ENCODE measurements around the gene SNX9. TPM values are rescaled to one million over a fixed set of nuclear protein-coding genes. Genes with fewer than 3 reads are reported as not detected.
A peak's percentile ranks its signal among the peaks of the same experiment; 100 is the strongest.
"Not testable (repeated sequence)": the region's sequence is repeated elsewhere in the genome, so short reads cannot be mapped to it uniquely, and the experiment has no call there.

The SNX9 gene
- total RNA-seq, result 10 to 100 TPM; 53.6 to 75.4 TPM
- long read RNA-seq, full-length matches to known transcripts, result 84 of 123 reads
- long read RNA-seq, partial matches to known transcripts, result 28 of 123 reads
- long read RNA-seq, other reads (novel, unspliced or antisense), result 11 of 123 reads

- intact Hi-C loops (cut with DNase I, micrococcal nuclease), result no loop called here
- ATAC-seq, result peak; percentile 86
These were observed at the start of gene SNX9 for GRCh38 chr6:157823001-157823527. Gene SNX9 (plus strand): TSS chr6:157823246. CDS start chr6:157823435, 189 bp downstream.

GRCh38 chr6:157773248-157773773, 49.7 kb upstream of the SNX9 start:
- no peak for DNase-seq
- no peak for ATAC-seq
- intact Hi-C loops (cut with DNase I, micrococcal nuclease), result no loop called here

More at GRCh38 chr6:157823001-157823527, at the start of gene SNX9:
- DNase-seq, result peak; percentile 73 to 84

GRCh38 chr6:157774153-157775135, 48.6 kb upstream of the SNX9 start:
- intact Hi-C loops (cut with DNase I, micrococcal nuclease), result no loop called here
- DNase-seq, result no peak
- ATAC-seq, result no peak

- ATAC-seq (no peak), DNase-seq (no peak)
- intact Hi-C loops (cut with DNase I, micrococcal nuclease), result no loop called here
These were observed 47.7 kb upstream of the SNX9 start for GRCh38 chr6:157775376-157775775.

- intact Hi-C loops (cut with DNase I, micrococcal nuclease), result no loop called here
- DNase-seq (no peak), ATAC-seq (no peak)
These were observed 45.7 kb upstream of the SNX9 start for GRCh38 chr6:157777344-157777743.

GRCh38 chr6:157778719-157779118, 44.3 kb upstream of the SNX9 start:
- intact Hi-C loops (cut with DNase I, micrococcal nuclease), result no loop called here
- DNase-seq, result no peak
- ATAC-seq, result no peak

GRCh38 chr6:157779705-157780604, 43.1 kb upstream of the SNX9 start:
- DNase-seq, result no peak
- no peak for ATAC-seq
- intact Hi-C loops (cut with DNase I, micrococcal nuclease), result no loop called here

- intact Hi-C loops (cut with DNase I, micrococcal nuclease), result no loop called here
- ATAC-seq (no peak), DNase-seq (no peak)
These were observed 37.4 kb upstream of the SNX9 start for GRCh38 chr6:157785636-157786035.

GRCh38 chr6:157786221-157786620, 36.8 kb upstream of the SNX9 start:
- DNase-seq (no peak), ATAC-seq (no peak)
- intact Hi-C loops (cut with DNase I, micrococcal nuclease), result no loop called here

- intact Hi-C loops (cut with DNase I, micrococcal nuclease), result no loop called here
- peak; percentile 55 to 66 for DNase-seq
These were observed 36.0 kb upstream of the SNX9 start for GRCh38 chr6:157787080-157787479.

GRCh38 chr6:157788180-157788579, 34.9 kb upstream of the SNX9 start:
- no peak for DNase-seq
- no peak for ATAC-seq

More at GRCh38 chr6:157787080-157787479, 36.0 kb upstream of the SNX9 start:
- peak; percentile 100 for ATAC-seq

GRCh38 chr6:157789297-157789696, 33.7 kb upstream of the SNX9 start:
- ATAC-seq (no peak), DNase-seq (no peak)
- intact Hi-C loops (cut with DNase I, micrococcal nuclease), result no loop called here

More at GRCh38 chr6:157788180-157788579, 34.9 kb upstream of the SNX9 start:
- intact Hi-C loops (cut with DNase I, micrococcal nuclease), result no loop called here

GRCh38 chr6:157789861-157790260, 33.2 kb upstream of the SNX9 start:
- DNase-seq, result no peak
- ATAC-seq, result no peak
- intact Hi-C loops (cut with DNase I, micrococcal nuclease), result no loop called here

- no peak for ATAC-seq
- no peak for DNase-seq
- intact Hi-C loops (cut with DNase I, micrococcal nuclease), result no loop called here
These were observed 32.4 kb upstream of the SNX9 start for GRCh38 chr6:157790548-157791160.

GRCh38 chr6:157791450-157791849, 31.6 kb upstream of the SNX9 start:
- intact Hi-C loops (cut with DNase I, micrococcal nuclease), result no loop called here
- DNase-seq (no peak), ATAC-seq (no peak)

GRCh38 chr6:157792671-157793070, 30.4 kb upstream of the SNX9 start:
- no peak for ATAC-seq
- intact Hi-C loops (cut with DNase I, micrococcal nuclease), result no loop called here

GRCh38 chr6:157794012-157794411, 29.0 kb upstream of the SNX9 start:
- DNase-seq; intact Hi-C loops (cut with DNase I, micrococcal nuclease); ATAC-seq: not testable (repeated sequence)

More at GRCh38 chr6:157792671-157793070, 30.4 kb upstream of the SNX9 start:
- DNase-seq, result no peak

- ATAC-seq, result no peak
- intact Hi-C loops (cut with DNase I, micrococcal nuclease), result no loop called here
- DNase-seq, result no peak
These were observed 27.2 kb upstream of the SNX9 start for GRCh38 chr6:157795841-157796240.
